ENCODE results near the gene DLEC1. TPM values are rescaled to one million over a fixed set of nuclear protein-coding genes. Genes with fewer than 3 reads are reported as not detected.

DLEC1 gene
- total RNA-seq, 4 donors from 2014 or later, result 3.7 to 96.0 (median 7.1) TPM

GRCh38 chr3:37991823-37992222, 47.2 kb upstream of the DLEC1 start:
- H3K36me3 ChIP-seq, result no peaks in the 10 kb centered on the region
- H3K4me3 ChIP-seq, result no peak overlapping the region
- H3K27ac ChIP-seq, result peak overlapping the region in 1 of 4 donors; percentile 88
- DNase-seq (ENCODE audit: low spot score in 2 of 2), result peak in 1 of 2 donors; percentile 9
- no peaks in the 10 kb centered on the region for H3K9me3 ChIP-seq
- H3K4me1 ChIP-seq, result peaks cover 0 to 29% (median 13%) of the 10 kb centered on the region in 4 donors
- H3K27me3 ChIP-seq, result no peaks in the 10 kb centered on the region
- 82 to 85% methylated on average over 7 of the region's 7 CpGs for WGBS, 2 donors
- no peak for TF ChIP-seq POLR2A (IDR thresholded peaks at IDR 0.05)
- no peak for TF ChIP-seq CTCF (IDR thresholded peaks at IDR 0.05)
- no peak for TF ChIP-seq EP300 (IDR thresholded peaks at IDR 0.05)

GRCh38 chr3:37992271-37993066, 46.5 kb upstream of the DLEC1 start:
- H3K27ac ChIP-seq, result peak overlapping the region in 1 of 4 donors; percentile 88
- H3K36me3 ChIP-seq, result no peaks in the 10 kb centered on the region
- TF ChIP-seq EP300 (IDR thresholded peaks at IDR 0.05), result no peak
- TF ChIP-seq CTCF (IDR thresholded peaks at IDR 0.05), result no peak
- no peak for TF ChIP-seq POLR2A (IDR thresholded peaks at IDR 0.05)
- DNase-seq (ENCODE audit: low spot score in 2 of 2), result peak in 1 of 2 donors; percentile 1
- no peaks in the 10 kb centered on the region for H3K9me3 ChIP-seq
- H3K4me1 ChIP-seq, result peaks cover 0 to 30% (median 16%) of the 10 kb centered on the region in 4 donors
- WGBS, 2 donors, result 80 to 86% methylated on average over 9 of the region's 9 CpGs
- no peaks in the 10 kb centered on the region for H3K27me3 ChIP-seq
- no peak overlapping the region for H3K4me3 ChIP-seq

- Histone ChIP-seq H3K9me3 (no peaks in the 10 kb centered on the region), H3K36me3 (no peaks in the 10 kb centered on the region), H3K4me1 (peaks cover 0 to 36% (median 20%) of the 10 kb centered on the region in 4 donors), H3K27me3 (no peaks in the 10 kb centered on the region), H3K27ac (peak overlapping the region in 1 of 4 donors; percentile 88), H3K4me3 (no peak overlapping the region)
- WGBS, 2 donors, result 87 to 89% methylated on average over 8 of the region's 8 CpGs
- DNase-seq (ENCODE audit: low spot score in 2 of 2), result peak in 1 of 2 donors; percentile 6
- TF ChIP-seq POLR2A (IDR thresholded peaks at IDR 0.05) (no peak), CTCF (IDR thresholded peaks at IDR 0.05) (no peak), EP300 (IDR thresholded peaks at IDR 0.05) (no peak)
These were observed 45.9 kb upstream of the DLEC1 start for GRCh38 chr3:37993067-37993455.

- Histone ChIP-seq H3K9me3 (no peaks in the 10 kb centered on the region), H3K4me3 (peak overlapping the region; percentile 33 to 77 (median 62)), H3K27me3 (no peaks in the 10 kb centered on the region), H3K36me3 (no peaks in the 10 kb centered on the region), H3K4me1 (peaks cover 0 to 40% (median 24%) of the 10 kb centered on the region in 4 donors), H3K27ac (peak overlapping the region in 3 of 4 donors; percentile 87 to 88 (median 88))
- WGBS, 2 donors, result 57 to 67% methylated on average over 3 to 6 of the region's 6 CpGs
- TF ChIP-seq EP300 (IDR thresholded peaks at IDR 0.05) (no peak), POLR2A (IDR thresholded peaks at IDR 0.05) (no peak), CTCF (IDR thresholded peaks at IDR 0.05) (no peak)
- DNase-seq (ENCODE audit: low spot score in 2 of 2), result no peak
These were observed 45.6 kb upstream of the DLEC1 start for GRCh38 chr3:37993460-37993819.

All from tibial nerve (tissue), 4 donors.